SK-N-SH (cell line): ENCODE data around the gene TMEM117. TPM values are rescaled to one million over a fixed set of nuclear protein-coding genes. Genes with fewer than 3 reads are reported as not detected.

ENCODE experiments used
- CTCF ChIA-PET: fragments of 300-600, 350-600 bp; formaldehyde crosslinking; extraction: SDS; loops from one replicate; lab custom pipeline; 2021; lab: Yijun Ruan, JAX
- POLR2A ChIA-PET: fragments of 350-600 bp; sonication (Branson Sonifier 250); formaldehyde crosslinking; extraction: SDS; loops from one replicate; lab custom pipeline; 2020; ENCODE audit warnings: antibody characterized with exemption, inconsistent platforms; lab: Yijun Ruan, JAX
- DNase-seq: peaks from one replicate; pipeline ENCODE4 v3.0.0; 2012
- H2AFZ ChIP-seq: fragments of 200-600 bp; sonication (generic); 2 replicates; pipeline ENCODE4 v1.8.1; 2016; ENCODE audit warnings: antibody characterized with exemption, mild to moderate bottlenecking, low read depth
- H3F3A ChIP-seq: fragments of 200-600 bp; sonication (generic); replicated peaks from 2 replicates; pipeline ENCODE3; 2016; ENCODE audit warnings: antibody characterized with exemption, mild to moderate bottlenecking; ENCODE audit not compliant: insufficient read depth
- H3K27ac ChIP-seq, 2 experiments: fragments of 200-500 bp in 1 of 2; fragments of 200-600 bp in 1 of 2; sonication (Bioruptor generic) in 1 of 2; sonication (generic), shearing (Covaris generic) in 1 of 2; 2 replicates each; pipeline versions ENCODE4 v1.5.1 to v1.6.1; 2014 to 2016; ENCODE audit warnings: low read depth in 2 of 2, inconsistent platforms in 1 of 2, low read length in 1 of 2, mild to moderate bottlenecking in 1 of 2, mixed read lengths in 1 of 2
- H3K27me3 ChIP-seq: fragments of 200-600 bp; sonication (generic), shearing (Covaris generic); 2 replicates; pipeline ENCODE4 v1.6.1; 2016; ENCODE audit warnings: mixed run types; ENCODE audit not compliant: insufficient read depth
- H3K36me3 ChIP-seq, 2 experiments: fragments of 200-500 bp in 1 of 2; fragments of 200-600 bp in 1 of 2; sonication (Bioruptor generic) in 1 of 2; sonication (generic) in 1 of 2; replicated peaks in 1 of 2; 2 replicates each; pipeline versions ENCODE3 to v1.5.1; 2014 to 2016; ENCODE audit warnings: low read length in 1 of 2, mild to moderate bottlenecking in 1 of 2; ENCODE audit not compliant: insufficient read depth in 2 of 2, control insufficient read depth in 1 of 2
- H3K4me1 ChIP-seq, 2 experiments: fragments of 200-500 bp in 1 of 2; fragments of 200-600 bp in 1 of 2; sonication (Bioruptor generic) in 1 of 2; sonication (generic), shearing (Covaris generic) in 1 of 2; 2 replicates each; pipeline versions ENCODE4 v1.5.1 to v1.6.1; 2014 to 2016; ENCODE audit warnings: low read depth in 1 of 2, low read length in 1 of 2, mixed run types in 1 of 2; ENCODE audit not compliant: insufficient read depth in 2 of 2, control insufficient read depth in 1 of 2
- H3K4me2 ChIP-seq: fragments of 200-600 bp; sonication (generic), shearing (Covaris generic); 2 replicates; pipeline ENCODE4 v1.6.1; 2017; ENCODE audit warnings: mixed run types
- H3K4me3 ChIP-seq, 2 experiments: fragments of 200-500 bp in 1 of 2; fragments of 200-600 bp in 1 of 2; sonication (Bioruptor generic) in 1 of 2; sonication (generic), shearing (Covaris generic) in 1 of 2; 2 replicates each; pipeline versions ENCODE4 v1.5.1 to v1.8.1; 2014 to 2016; ENCODE audit warnings: low read depth in 2 of 2, inconsistent platforms in 1 of 2, low read length in 1 of 2, mild to moderate bottlenecking in 1 of 2, mixed read lengths in 1 of 2, moderate library complexity in 1 of 2
- H3K79me2 ChIP-seq: fragments of 200-600 bp; sonication (generic); 2 replicates; pipeline ENCODE4 v1.8.1; 2017; ENCODE audit warnings: mild to moderate bottlenecking; ENCODE audit not compliant: insufficient read depth
- H3K9ac ChIP-seq: fragments of 200-600 bp; sonication (generic); 2 replicates; pipeline ENCODE4 v1.6.1; 2017; ENCODE audit warnings: mixed run types
- H3K9me2 ChIP-seq: fragments of 200-600 bp; sonication (generic); 2 replicates; pipeline ENCODE4 v1.6.1; 2017; ENCODE audit warnings: mixed run types
- H3K9me3 ChIP-seq: fragments of 200-600 bp; sonication (generic); 2 replicates; pipeline ENCODE4 v1.6.1; 2017; ENCODE audit warnings: mixed run types, mild to moderate bottlenecking, moderate library complexity
- H4K20me1 ChIP-seq: fragments of 200-600 bp; sonication (generic); 2 replicates; pipeline ENCODE4 v1.6.1; 2017; ENCODE audit warnings: mild to moderate bottlenecking, mixed run types; ENCODE audit not compliant: insufficient read depth
- CHD2 ChIP-seq: fragments of 150-350 bp; IDR thresholded peaks from 2 replicates; pipeline ENCODE4 v1.6.1; 2018; ENCODE audit warnings: low read length; ENCODE audit not compliant: partially characterized antibody
- EP300 ChIP-seq, 2 experiments: IDR thresholded peaks; 2 replicates each; pipeline versions ENCODE4 v1.4.0 to v1.6.1; 2012; ENCODE audit warnings: borderline replicate concordance in 1 of 2, low read depth in 1 of 2, low read length in 1 of 2
- EZH2phosphoT487 ChIP-seq: fragments of 200-600 bp; sonication (generic); IDR thresholded peaks from 2 replicates; pipeline ENCODE4 v1.6.1; 2017; ENCODE audit warnings: low read depth, mixed run types, mild to moderate bottlenecking, antibody characterized with exemption, moderate library complexity, borderline replicate concordance
- FOXJ3 ChIP-seq: sonication (generic); formaldehyde crosslinking; IDR thresholded peaks from 2 replicates; pipeline ENCODE4 v1.5.1; 2020; ENCODE audit warnings: mild to moderate bottlenecking, missing genetic modification reagents
- GABPA ChIP-seq: IDR thresholded peaks from 2 replicates; pipeline ENCODE4 v1.4.0; 2012; ENCODE audit warnings: low read depth, mild to moderate bottlenecking
- GATA2 ChIP-seq: sonication (generic); formaldehyde crosslinking; IDR thresholded peaks from 2 replicates; pipeline ENCODE4 v1.5.0; 2020; ENCODE audit warnings: mild to moderate bottlenecking, missing genetic modification reagents
- MAX ChIP-seq: IDR thresholded peaks from 2 replicates; pipeline ENCODE4 v1.4.0; 2012; ENCODE audit warnings: low read depth
- NFIC ChIP-seq: IDR thresholded peaks from 2 replicates; pipeline ENCODE4 v1.4.0; 2012; ENCODE audit warnings: borderline replicate concordance
- NRF1 ChIP-seq: IDR thresholded peaks from 2 replicates; pipeline ENCODE4 v1.6.1; 2012; ENCODE audit warnings: low read depth, mild to moderate bottlenecking, low read length
- POLR2AphosphoS5 ChIP-seq: IDR thresholded peaks from 2 replicates; pipeline ENCODE4 v1.6.1; 2012; ENCODE audit warnings: low read depth, low read length
- REST ChIP-seq: IDR thresholded peaks from 2 replicates; pipeline ENCODE4 v1.6.1; 2012; ENCODE audit warnings: mild to moderate bottlenecking, low read depth, low read length, moderate library complexity
- USF2 ChIP-seq: fragments of 150-350 bp; IDR thresholded peaks from 2 replicates; pipeline ENCODE4 v1.6.1; 2017; ENCODE audit warnings: antibody characterized with exemption, low read length, low read depth, borderline replicate concordance
- YY1 ChIP-seq: IDR thresholded peaks from 2 replicates; pipeline ENCODE4 v1.4.0; 2012; ENCODE audit warnings: low read depth, mild to moderate bottlenecking
- ZBTB33 ChIP-seq: IDR thresholded peaks from 2 replicates; pipeline ENCODE4 v1.4.0; 2012; ENCODE audit warnings: low read depth, borderline replicate concordance
- WGBS: methylation state at CpG from one replicate; pipeline ENCODE4 v1.1.6; 2017; ENCODE audit warnings: low lambda C conversion rate; 5-methylcytosine and 5-hydroxymethylcytosine counted together
- polyA plus RNA-seq, 3 experiments: library from polyadenylated mRNA; depleted of rRNA; stranded (reverse); fragments of >200 nt; gene quantifications; 2 replicates each; pipeline ENCODE4 v1.2.3, GENCODE V29; 2012

The TMEM117 gene
- polyA plus RNA-seq, 1 of the 3 experiments (the other 2 are of a cell fraction) = 0.81 TPM

- TF ChIP-seq EZH2phosphoT487 = no peak
Observed at GRCh38 chr12:44403185-44403584, 567.3 kb downstream of the TMEM117 start (continued).

GRCh38 chr12:44405297-44405696, 569.4 kb downstream of the TMEM117 start:
- H3K9ac ChIP-seq = no peak overlapping the region
- TF ChIP-seq ZBTB33 (no peak), POLR2AphosphoS5 (no peak), FOXJ3 (CRISPR knock-in tag) (no peak), USF2 (no peak), GATA2 (no peak), EP300 (IDR thresholded peaks at IDR 0.05; ENCODE audit: borderline replicate concordance in 1 of 2, low read depth in 1 of 2, low read length in 1 of 2) (no peak), YY1 (no peak), NRF1 (no peak), GABPA (no peak), REST (no peak), MAX (no peak), CHD2 (no peak), EZH2phosphoT487 (no peak), NFIC (no peak)
- POLR2A ChIA-PET = no interaction called here

More at GRCh38 chr12:44405297-44405696, 569.4 kb downstream of the TMEM117 start:
- Histone ChIP-seq H4K20me1 (no peaks in the 10 kb centered on the region), H3K36me3 (no peaks in the 10 kb centered on the region), H3K27me3 (no peaks in the 10 kb centered on the region), H3K9me2 (no peaks in the 10 kb centered on the region), H2AFZ (no peak overlapping the region), H3F3A (no peaks in the 10 kb centered on the region), H3K79me2 (no peaks in the 10 kb centered on the region), H3K4me2 (no peak overlapping the region), H3K4me1 (peaks cover 0 to 2% of the 10 kb centered on the region in 2 experiments; a peak in 2 of 4 replicates), H3K27ac (no peak overlapping the region), H3K4me3 (no peak overlapping the region), H3K9me3 (no peaks in the 10 kb centered on the region)
- no peak for DNase-seq
- 47% methylated on average over 4 of the region's 4 CpGs for WGBS
- CTCF ChIA-PET = no interaction called here
